Lower leg skin (tissue), 4 donors: Measurements from ENCODE around the gene ACE2. TPM values are rescaled to one million over a fixed set of nuclear protein-coding genes. Genes with fewer than 3 reads are reported as not detected.
"Not testable (repeated sequence)": the region's sequence is repeated elsewhere in the genome, so short reads cannot be mapped to it uniquely, and the experiment has no call there.

Source experiments
- DNase-seq, 2 donors: peaks; one replicate each; pipeline ENCODE4 v3.0.0-alpha.2; 2019; ENCODE audit warnings: low spot score in 2 of 2
- H3K4me3 ChIP-seq: fragments of 200-600 bp; sonication (generic); 2 replicates; pipeline ENCODE4 v1.5.1; 2017; ENCODE audit warnings: mild to moderate bottlenecking, low read depth; ENCODE audit not compliant: poor library complexity, severe bottlenecking
- POLR2A ChIP-seq, 2 donors: fragments of 450-650 bp; IDR thresholded peaks; one replicate each; pipeline ENCODE4 v1.6.1; 2016 to 2017; ENCODE audit warnings: antibody characterized with exemption in 2 of 2, mild to moderate bottlenecking in 1 of 2, moderate library complexity in 1 of 2
- WGBS, 2 donors: methylation state at CpG; one replicate each; pipeline ENCODE4 v1.1.5; 2018; 5-methylcytosine and 5-hydroxymethylcytosine counted together
- intact Hi-C: fragments of 100-400 bp; cut with DNase I; formaldehyde crosslinking; loops from one replicate; pipeline ENCODE4 v1.15.0; 2023; ENCODE audit warnings: low total_unique reads
- total RNA-seq, 4 donors: library from RNA; depleted of rRNA; stranded (reverse); fragments of >200 nt; gene quantifications; one replicate each; pipeline ENCODE4 v1.1.0, GENCODE V29; 2016
- TF ChIP-seq, protein P1 (sequence below), 3 donors: fragments of 450-650 bp; IDR thresholded peaks; one replicate each; pipeline ENCODE4 v1.5.1; 2016; ENCODE audit warnings: antibody characterized with exemption in 3 of 3, mild to moderate bottlenecking in 3 of 3, moderate library complexity in 2 of 3

Gene ACE2
- 1 to 10 TPM in 2 of 4 donors, under 1 TPM in 2; 0.64 to 1.5 (median 0.83) TPM for total RNA-seq

DNA sequence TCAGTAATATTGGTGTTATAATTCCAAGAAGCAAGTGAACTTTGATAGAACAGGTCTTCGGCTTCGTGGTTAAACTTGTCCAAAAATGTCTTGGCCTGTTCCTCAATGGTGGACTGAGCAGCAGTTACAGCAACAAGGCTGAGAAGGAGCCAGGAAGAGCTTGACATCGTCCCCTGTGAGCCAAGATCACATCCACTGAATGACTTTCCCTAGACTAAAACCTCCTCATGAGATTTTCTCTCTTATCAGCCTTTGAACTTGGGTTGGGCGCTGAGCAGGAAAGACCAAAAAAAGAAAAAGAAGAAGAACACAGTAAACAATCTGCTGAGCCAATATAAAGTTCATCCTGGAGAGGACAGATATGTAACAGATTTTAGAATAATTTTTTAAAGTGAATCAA, at the start of gene ACE2:
Gene ACE2, minus strand, starts transcription at position 216 of the 400 bp plus-strand sequence. Its CDS starts 49 bp downstream, at position 167.
- WGBS, 2 donors, result 65 to 71% methylated on average over 4 of the region's 4 CpGs

GRCh38 chrX:15647510-15647909, 46.8 kb upstream of the ACE2 start:
- H3K4me3 ChIP-seq, intact Hi-C loops: not testable (repeated sequence)
- WGBS, 2 donors, result no CpG with 5 or more reads among the region's 5 CpGs

More for the DNA sequence above, at the start of gene ACE2:
- intact Hi-C loops, result no loop called here
- TF ChIP-seq, protein P1, sequence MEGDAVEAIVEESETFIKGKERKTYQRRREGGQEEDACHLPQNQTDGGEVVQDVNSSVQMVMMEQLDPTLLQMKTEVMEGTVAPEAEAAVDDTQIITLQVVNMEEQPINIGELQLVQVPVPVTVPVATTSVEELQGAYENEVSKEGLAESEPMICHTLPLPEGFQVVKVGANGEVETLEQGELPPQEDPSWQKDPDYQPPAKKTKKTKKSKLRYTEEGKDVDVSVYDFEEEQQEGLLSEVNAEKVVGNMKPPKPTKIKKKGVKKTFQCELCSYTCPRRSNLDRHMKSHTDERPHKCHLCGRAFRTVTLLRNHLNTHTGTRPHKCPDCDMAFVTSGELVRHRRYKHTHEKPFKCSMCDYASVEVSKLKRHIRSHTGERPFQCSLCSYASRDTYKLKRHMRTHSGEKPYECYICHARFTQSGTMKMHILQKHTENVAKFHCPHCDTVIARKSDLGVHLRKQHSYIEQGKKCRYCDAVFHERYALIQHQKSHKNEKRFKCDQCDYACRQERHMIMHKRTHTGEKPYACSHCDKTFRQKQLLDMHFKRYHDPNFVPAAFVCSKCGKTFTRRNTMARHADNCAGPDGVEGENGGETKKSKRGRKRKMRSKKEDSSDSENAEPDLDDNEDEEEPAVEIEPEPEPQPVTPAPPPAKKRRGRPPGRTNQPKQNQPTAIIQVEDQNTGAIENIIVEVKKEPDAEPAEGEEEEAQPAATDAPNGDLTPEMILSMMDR (IDR thresholded peaks at IDR 0.05), result no peak
- TF ChIP-seq POLR2A (IDR thresholded peaks at IDR 0.05), result no peak
- H3K4me3 ChIP-seq, result no peak within 1 kb of the TSS
- DNase-seq, result no peak

GRCh38 chrX:15646543-15646942, 45.8 kb upstream of the ACE2 start:
- no peak for TF ChIP-seq POLR2A (IDR thresholded peaks at IDR 0.05)
- TF ChIP-seq, protein P1 (IDR thresholded peaks at IDR 0.05), result no peak
- no peak for DNase-seq
- intact Hi-C loops, result no loop called here
- H3K4me3 ChIP-seq, result no peak overlapping the region
- 90 to 95% methylated on average over 14 to 26 of the region's 27 CpGs for WGBS, 2 donors

More at GRCh38 chrX:15647510-15647909, 46.8 kb upstream of the ACE2 start:
- not testable (repeated sequence) for DNase-seq

GRCh38 chrX:15646031-15646430, 45.3 kb upstream of the ACE2 start:
- WGBS, 2 donors, result 85 to 98% methylated on average over 10 to 15 of the region's 15 CpGs
- TF ChIP-seq, protein P1 (IDR thresholded peaks at IDR 0.05), result no peak
- no peak for TF ChIP-seq POLR2A (IDR thresholded peaks at IDR 0.05)
- no peak overlapping the region for H3K4me3 ChIP-seq
- intact Hi-C loops, result no loop called here
- DNase-seq, result no peak

- no peak overlapping the region for H3K4me3 ChIP-seq
- TF ChIP-seq POLR2A (IDR thresholded peaks at IDR 0.05), result no peak
- TF ChIP-seq, protein P1 (IDR thresholded peaks at IDR 0.05), result no peak
- DNase-seq, result no peak
- intact Hi-C loops, result no loop called here
- WGBS, 2 donors, result 89 to 94% methylated on average over 3 of the region's 3 CpGs
Measured at GRCh38 chrX:15645266-15645665, 44.5 kb upstream of the ACE2 start.

DNA sequence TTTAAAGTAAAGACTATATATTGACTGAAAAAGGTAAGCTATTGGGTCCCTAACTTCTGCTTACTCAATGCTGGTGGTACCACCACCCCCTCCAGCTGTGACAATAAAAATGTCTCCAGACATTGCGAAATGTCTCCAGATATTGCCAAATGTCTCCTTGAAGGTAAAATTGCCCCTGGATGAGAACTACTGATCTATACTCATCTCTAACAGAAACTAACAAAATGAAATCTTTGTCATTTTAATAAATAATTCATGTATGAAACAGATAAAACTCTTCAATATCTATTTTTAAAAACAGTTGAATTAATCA, 43.8 kb upstream of the ACE2 start:
- DNase-seq, result no peak
- no peak overlapping the region for H3K4me3 ChIP-seq
- WGBS, 2 donors, result 95 to 100% methylated on average over 1 of the region's 1 CpG
- TF ChIP-seq POLR2A (IDR thresholded peaks at IDR 0.05), result no peak
- TF ChIP-seq, protein P1 (IDR thresholded peaks at IDR 0.05), result no peak
- intact Hi-C loops, result no loop called here
